BLaER1 treated with 17β-estradiol and CSF1 and Interleukin-3, amounts not matched to agents 10 nM and 100 nM (cell line): ENCODE data around the gene FOLR1.
"Not testable (repeated sequence)": the region's sequence is repeated elsewhere in the genome, so short reads cannot be mapped to it uniquely, and the experiment has no call there.

Experiments
- H3K27ac ChIP-seq, 11 experiments: shearing (Covaris generic); formaldehyde crosslinking; 2 replicates each; pipeline ENCODE4 v1.8.1; 2022
- H3K27me3 ChIP-seq, 11 experiments: shearing (Covaris generic); formaldehyde crosslinking; 2 replicates each; pipeline ENCODE4 v1.8.1; 2022
- H3K36me3 ChIP-seq, 11 experiments: shearing (Covaris generic); formaldehyde crosslinking; 2 replicates each; pipeline ENCODE4 v1.8.1; 2022
- H3K4me1 ChIP-seq, 10 experiments: shearing (Covaris generic); formaldehyde crosslinking; 2 replicates each; pipeline ENCODE4 v1.8.1; 2022
- H3K4me2 ChIP-seq, 11 experiments: shearing (Covaris generic); formaldehyde crosslinking; 2 replicates each; pipeline ENCODE4 v1.8.1; 2022
- H3K4me3 ChIP-seq, 10 experiments: shearing (Covaris generic); formaldehyde crosslinking; 2 replicates each; pipeline ENCODE4 v1.8.1; 2022
- H3K9ac ChIP-seq, 11 experiments: shearing (Covaris generic); formaldehyde crosslinking; 2 replicates each; pipeline ENCODE4 v1.8.1; 2022
- H3K9me3 ChIP-seq, 11 experiments: shearing (Covaris generic); formaldehyde crosslinking; replicated peaks in 1 of 11; 2 replicates each; pipeline ENCODE4 v1.8.1; 2022
- H4K20me1 ChIP-seq, 11 experiments: shearing (Covaris generic); formaldehyde crosslinking; 2 replicates each; pipeline ENCODE4 v1.8.1; 2022
- Cebpa-rat ChIP-seq, 11 experiments: shearing (Covaris generic); IDR thresholded peaks; 2 replicates each; pipeline ENCODE4 v1.8.1; 2022

The FOLR1 gene

GRCh38 chr11:72179804-72180396 is 12.0 kb upstream of the FOLR1 start:
- TF ChIP-seq Cebpa-rat (IDR thresholded peaks at IDR 0.05): no peak
- Histone ChIP-seq H3K4me1 (0 out of 20 replicates have a peak, but pooled peaks cover 0 to 4% (median 0%) of the 10 kb centered on the region in 10 experiments), H3K9ac (no peak overlapping the region), H3K4me2 (no peak overlapping the region), H4K20me1 (no peaks in the 10 kb centered on the region), H3K9me3 (no peaks in the 10 kb centered on the region), H3K4me3 (no peak overlapping the region), H3K27me3 (no peaks in the 10 kb centered on the region), H3K36me3 (no peaks in the 10 kb centered on the region), H3K27ac (no peak overlapping the region)

GRCh38 chr11:72180892-72181552 is 10.9 kb upstream of the FOLR1 start:
- not testable (repeated sequence) for H3K4me1 ChIP-seq, H3K4me3 ChIP-seq, H3K36me3 ChIP-seq, H3K9me3 ChIP-seq, H3K9ac ChIP-seq, H4K20me1 ChIP-seq, H3K4me2 ChIP-seq, H3K27me3 ChIP-seq, H3K27ac ChIP-seq

- not testable (repeated sequence) for H3K27me3 ChIP-seq, H3K9ac ChIP-seq, H3K4me3 ChIP-seq, H4K20me1 ChIP-seq, H3K4me1 ChIP-seq, H3K36me3 ChIP-seq, H3K27ac ChIP-seq, H3K9me3 ChIP-seq, H3K4me2 ChIP-seq
Observed at GRCh38 chr11:72181553-72181958, 10.4 kb upstream of the FOLR1 start.

GRCh38 chr11:72188267-72188666 is 3.7 kb upstream of the FOLR1 start:
- no peak overlapping the region for H3K4me3 ChIP-seq
- H3K9ac ChIP-seq: no peak overlapping the region
- no peaks in the 10 kb centered on the region for H3K9me3 ChIP-seq
- H3K36me3 ChIP-seq: no peaks in the 10 kb centered on the region
- H3K27me3 ChIP-seq: no peaks in the 10 kb centered on the region
- no peak for TF ChIP-seq Cebpa-rat (IDR thresholded peaks at IDR 0.05)
- no peak overlapping the region for H3K27ac ChIP-seq
- H3K4me1 ChIP-seq: peaks cover 0 to 11% (median 0%) of the 10 kb centered on the region in 10 experiments; a peak in 5 of 20 replicates
- H3K4me2 ChIP-seq: 0 out of 22 replicates have a peak overlapping the region, but pooled peaks of 1 of the 11 experiments have one; percentile 16
- no peaks in the 10 kb centered on the region for H4K20me1 ChIP-seq

GRCh38 chr11:72189455-72190250 is 2.3 kb upstream of the FOLR1 start:
- no peak overlapping the region for H3K4me3 ChIP-seq
- no peaks in the 10 kb centered on the region for H3K27me3 ChIP-seq
- H3K9ac ChIP-seq: no peak overlapping the region
- TF ChIP-seq Cebpa-rat (IDR thresholded peaks at IDR 0.05): no peak
- H3K27ac ChIP-seq: no peak overlapping the region
- H3K4me2 ChIP-seq: no peak overlapping the region
- no peaks in the 10 kb centered on the region for H4K20me1 ChIP-seq
- no peaks in the 10 kb centered on the region for H3K9me3 ChIP-seq
- H3K4me1 ChIP-seq: peaks cover 0 to 14% (median 0%) of the 10 kb centered on the region in 10 experiments; a peak in 5 of 20 replicates
- H3K36me3 ChIP-seq: no peaks in the 10 kb centered on the region

GRCh38 chr11:72190631-72191071 is 1.3 kb upstream of the FOLR1 start:
- Histone ChIP-seq H4K20me1 (no peaks in the 10 kb centered on the region), H3K36me3 (no peaks in the 10 kb centered on the region), H3K4me3 (no peak overlapping the region), H3K27me3 (no peaks in the 10 kb centered on the region), H3K9ac (no peak overlapping the region), H3K4me2 (no peak overlapping the region), H3K27ac (no peak overlapping the region), H3K9me3 (no peaks in the 10 kb centered on the region), H3K4me1 (peaks cover 0 to 14% (median 0%) of the 10 kb centered on the region in 10 experiments; a peak in 5 of 20 replicates)
- TF ChIP-seq Cebpa-rat (IDR thresholded peaks at IDR 0.05): no peak

- H3K36me3 ChIP-seq: no peaks in the 10 kb centered on the region
Observed at GRCh38 chr11:72195518-72196270, 3.8 kb downstream of the FOLR1 start.

GRCh38 chr11:72201445-72201844 is 9.5 kb downstream of the FOLR1 start:
- H3K9me3 ChIP-seq, H3K27ac ChIP-seq, H3K4me2 ChIP-seq, H4K20me1 ChIP-seq, H3K4me3 ChIP-seq, H3K27me3 ChIP-seq, H3K9ac ChIP-seq, H3K36me3 ChIP-seq: not testable (repeated sequence)
- H3K4me1 ChIP-seq: peaks cover 0 to 39% (median 16%) of the 10 kb centered on the region in 10 experiments; a peak in 11 of 20 replicates

More at GRCh38 chr11:72195518-72196270, 3.8 kb downstream of the FOLR1 start:
- Histone ChIP-seq H3K9ac (no peak overlapping the region), H3K27ac (no peak overlapping the region), H3K4me2 (no peak overlapping the region), H3K4me3 (no peak overlapping the region), H3K4me1 (peaks cover 0 to 8% (median 0%) of the 10 kb centered on the region in 10 experiments; a peak in 3 of 20 replicates), H4K20me1 (no peaks in the 10 kb centered on the region), H3K27me3 (no peaks in the 10 kb centered on the region), H3K9me3 (no peaks in the 10 kb centered on the region)
- no peak for TF ChIP-seq Cebpa-rat (IDR thresholded peaks at IDR 0.05)

- TF ChIP-seq Cebpa-rat (IDR thresholded peaks at IDR 0.05): no peak
Observed at GRCh38 chr11:72202571-72202970, 10.6 kb downstream of the FOLR1 start.

More at GRCh38 chr11:72202571-72202970, 10.6 kb downstream of the FOLR1 start:
- no peak overlapping the region for H3K4me3 ChIP-seq
- H3K4me2 ChIP-seq: peak overlapping the region in 4 of 11 experiments; percentile 13 to 52 (median 45); a peak in 6 of 22 replicates
- no peaks in the 10 kb centered on the region for H3K27me3 ChIP-seq
- H3K36me3 ChIP-seq: no peaks in the 10 kb centered on the region
- no peak overlapping the region for H3K9ac ChIP-seq
- no peaks in the 10 kb centered on the region for H3K9me3 ChIP-seq
- no peaks in the 10 kb centered on the region for H4K20me1 ChIP-seq
- no peak overlapping the region for H3K27ac ChIP-seq
- H3K4me1 ChIP-seq: peaks cover 0 to 48% (median 16%) of the 10 kb centered on the region in 10 experiments; a peak in 12 of 20 replicates
